ENCODE data around the gene FNDC3B. TPM values are rescaled to one million over a fixed set of nuclear protein-coding genes. Genes with fewer than 3 reads are reported as not detected.

The FNDC3B gene
- total and polyA plus RNA-seq, 2 of the 8 experiments (the other 6 are each of a cell fraction or from before 2014, with no cell fraction given) = 14.1 to 44.4 TPM

DNA sequence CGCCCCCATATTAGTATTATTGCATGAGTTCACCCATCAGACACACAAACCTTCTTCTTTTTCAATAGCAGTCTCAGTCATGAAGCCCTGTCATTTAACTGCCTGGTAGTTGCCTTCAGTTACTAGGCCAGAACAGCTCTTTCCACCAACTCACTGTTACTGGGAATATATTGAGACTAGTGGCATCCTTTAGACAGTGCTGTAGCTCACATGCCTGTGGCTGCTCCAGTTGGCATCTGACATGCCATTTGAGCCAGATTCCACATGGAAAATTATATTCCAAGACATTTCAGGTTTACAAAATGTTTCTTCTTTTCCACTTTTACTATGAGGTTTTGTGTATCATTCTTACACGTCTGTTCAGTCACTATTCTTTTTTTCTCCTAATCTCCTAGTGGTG, 262.8 kb downstream of the FNDC3B start:
- WGBS, 2 experiments (ENCODE audit: extremely low coverage in 1 of 2, insufficient coverage in 1 of 2, insufficient read length in 1 of 2, insufficient replicate concordance in 2 of 2, low coverage in 1 of 2, low lambda C conversion rate in 2 of 2, missing lambda C conversion rate in 1 of 2) = 83% methylated on average over 2 of the region's 2 CpGs; no CpG with 5 or more reads in 1 of the 2 experiments
- no peak overlapping the region for H3K14ac ChIP-seq (ENCODE audit: insufficient read length)
- H3K23ac ChIP-seq (ENCODE audit: insufficient read length) = no peak overlapping the region
- ChIA-PET POLR2A (ENCODE audit: partially characterized antibody) (no interaction called here), CTCF (ENCODE audit: partially characterized antibody) (interaction anchor here (0.5 to 1.4 kb wide), 2 partner anchors 40 to 683 kb away, joined by 3 to 4 read pairs; no protein-coding TSS in a partner anchor)
- no peaks in the 10 kb centered on the region for H3K27me3 ChIP-seq (replicated peaks in 1 of 4; ENCODE audit: control insufficient read depth in 3 of 4, extremely low read depth in 1 of 4, insufficient read depth in 3 of 4, low read length in 3 of 4)
- no peak overlapping the region for H4K5ac ChIP-seq (ENCODE audit: insufficient read length, low read depth, low read length)
- H3K18ac ChIP-seq (ENCODE audit: extremely low read depth, low read length) = no peak overlapping the region
- FAIRE-seq (no peak), DNase-seq (ENCODE audit: low read depth in 1 of 2, low spot score in 2 of 2) (no peak)
- no peak overlapping the region for H3K56ac ChIP-seq (replicated peaks; ENCODE audit: insufficient read length, low read depth, low read length)
- H3K79me2 ChIP-seq (ENCODE audit: control insufficient read depth in 1 of 2, insufficient read depth in 2 of 2, low read length in 2 of 2) = no peaks in the 10 kb centered on the region
- H3K4me1 ChIP-seq (replicated peaks in 1 of 4; ENCODE audit: control insufficient read depth in 3 of 4, insufficient read depth in 4 of 4, low read length in 3 of 4) = peaks cover 0 to 8% (median 0%) of the 10 kb centered on the region in 4 experiments; a peak in 1 of 7 replicates
- H3K4me3 ChIP-seq (ENCODE audit: extremely low read depth in 1 of 4, insufficient read depth in 2 of 4, low read depth in 3 of 4, low read length in 4 of 4) = no peak overlapping the region
- H2BK120ac ChIP-seq (replicated peaks; ENCODE audit: low read depth, low read length) = no peak overlapping the region
- no peak overlapping the region for H4K91ac ChIP-seq (replicated peaks; ENCODE audit: insufficient read length, low read length)
- H2AK5ac ChIP-seq (ENCODE audit: low read depth, low read length) = no peak overlapping the region
- H4K8ac ChIP-seq (ENCODE audit: extremely low read depth, insufficient read depth, low read length) = no peak overlapping the region
- H3K23me2 ChIP-seq (ENCODE audit: low read depth, low read length) = no peaks in the 10 kb centered on the region
- H2BK5ac ChIP-seq (ENCODE audit: low read depth, low read length) = no peak overlapping the region
- H2AFZ ChIP-seq (ENCODE audit: low read length) = no peak overlapping the region
- no peak overlapping the region for H2BK12ac ChIP-seq (ENCODE audit: low read depth, low read length)
- no peak overlapping the region for H3K4ac ChIP-seq (replicated peaks; ENCODE audit: insufficient read length, low read depth, low read length)
- H3K79me1 ChIP-seq (ENCODE audit: low read depth, low read length) = no peaks in the 10 kb centered on the region
- H3K9ac ChIP-seq (replicated peaks in 1 of 4; ENCODE audit: extremely low read depth in 1 of 4, low read depth in 3 of 4, low read length in 3 of 4) = no peak overlapping the region
- no peaks in the 10 kb centered on the region for H3K9me3 ChIP-seq (ENCODE audit: insufficient read depth in 2 of 2, low read depth in 1 of 2, low read length in 1 of 2)
- H2BK20ac ChIP-seq (ENCODE audit: low read length) = no peak overlapping the region
- no peak overlapping the region for H2BK15ac ChIP-seq (ENCODE audit: low read length)
- H4K20me1 ChIP-seq (replicated peaks in 1 of 2; ENCODE audit: control insufficient read depth in 1 of 2, insufficient read depth in 2 of 2, low read length in 2 of 2) = peaks cover 0 to 2% of the 10 kb centered on the region in 2 experiments
- H3K4me2 ChIP-seq (ENCODE audit: insufficient read depth in 1 of 2, low read depth in 2 of 2, low read length in 2 of 2) = no peak overlapping the region
- H3K36me3 ChIP-seq (ENCODE audit: control insufficient read depth in 2 of 4, insufficient read depth in 4 of 4, low read length in 3 of 4) = peaks cover 1 to 5% (median 3%) of the 10 kb centered on the region in 4 experiments; a peak in 4 of 8 replicates
- H3K27ac ChIP-seq (ENCODE audit: low read depth, low read length) = no peak overlapping the region
- TF ChIP-seq CBX5 (IDR thresholded peaks at IDR 0.05; ENCODE audit: low read depth, low read length) = no peak
- no peak for TF ChIP-seq ZNF274 (IDR thresholded peaks at IDR 0.05; ENCODE audit: borderline replicate concordance, extremely low read depth, low read length)
- no peak for TF ChIP-seq ATF2 (IDR thresholded peaks at IDR 0.05; ENCODE audit: low read length)
- no peak for TF ChIP-seq SUZ12 (IDR thresholded peaks at IDR 0.05; ENCODE audit: low read length)
- no peak for TF ChIP-seq MAX (IDR thresholded peaks at IDR 0.05)
- TF ChIP-seq PHF8 (conservative IDR thresholded peaks at IDR 0.05; ENCODE audit: low read depth, low read length) = no peak
- no peak for TF ChIP-seq SRF (IDR thresholded peaks at IDR 0.05; ENCODE audit: low read depth, low read length)
- TF ChIP-seq MAFK (IDR thresholded peaks at IDR 0.05; ENCODE audit: low read depth, low read length) = no peak
- TF ChIP-seq TCF12 (IDR thresholded peaks at IDR 0.05; ENCODE audit: low read depth, low read length) = no peak
- TF ChIP-seq RXRA (IDR thresholded peaks at IDR 0.05; ENCODE audit: insufficient read depth, low read depth, low read length) = no peak
- TF ChIP-seq TEAD4 (IDR thresholded peaks at IDR 0.05; ENCODE audit: low read depth, low read length) = no peak
- no peak for TF ChIP-seq SIRT6 (IDR thresholded peaks at IDR 0.05; ENCODE audit: low read length)
- no peak for TF ChIP-seq CEBPB (IDR thresholded peaks at IDR 0.05; ENCODE audit: low read depth, low read length)
